HUDEP-2 (cell line): ENCODE results near the gene CRELD2.

Source experiments
- DNase-seq, 76 experiments: peaks; one replicate each; lab custom pipeline; 2025; ENCODE audit not compliant: unreplicated experiment in 76 of 76; lab: John Stamatoyannopoulos, UW

The CRELD2 gene

GRCh38 chr22:49917974-49918910, at the start of gene CRELD2, which contains the start of gene ALG12:
CRELD2 (plus strand) TSS chr22:49918634; CDS start chr22:49918770, 136 bp downstream.
ALG12 (minus strand) TSS chr22:49918438; CDS start chr22:49913765, 4,673 bp downstream.
- DNase-seq, result peak in 75 of 76 experiments; percentile 12 to 97 (median 93)

DNA sequence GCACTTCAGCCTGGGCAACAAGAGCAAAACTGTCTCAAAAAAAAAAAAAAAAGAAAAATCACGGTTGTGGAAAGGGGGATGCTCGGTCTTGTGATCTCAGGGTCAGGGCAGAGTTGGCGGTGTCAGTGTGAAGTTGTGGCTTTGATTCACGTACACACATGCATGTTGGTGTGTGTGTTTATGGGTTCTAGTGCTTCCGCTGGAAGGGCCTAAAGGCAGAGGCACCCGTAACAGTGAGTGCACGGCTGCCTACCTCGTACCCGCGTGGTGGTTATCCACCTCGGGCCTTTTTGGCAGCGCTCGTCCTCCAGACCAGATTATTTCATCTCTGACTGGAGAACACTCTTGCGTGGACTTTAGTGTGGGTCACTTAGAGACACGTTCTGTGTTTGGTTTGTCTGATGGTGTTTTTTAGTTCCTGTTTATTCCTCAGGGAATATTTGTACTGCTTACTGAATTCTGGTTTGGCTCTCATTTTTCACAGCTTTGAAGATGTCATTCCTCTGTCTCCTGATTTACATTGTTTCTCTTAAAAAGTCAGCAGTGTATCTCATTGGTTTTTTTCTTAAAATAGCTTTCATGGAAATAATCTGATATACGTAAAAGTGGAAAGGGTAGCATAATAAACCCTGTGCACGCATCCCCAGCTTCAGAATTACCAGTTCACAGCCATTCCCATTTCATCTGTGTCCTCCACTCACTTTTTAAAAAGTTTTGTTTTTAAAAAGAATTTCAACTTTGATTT, 49.2 kb upstream of the CRELD2 start:
- DNase-seq, result no peak

- no peak for DNase-seq
These were observed 48.4 kb upstream of the CRELD2 start for GRCh38 chr22:49869845-49870712.

GRCh38 chr22:49871482-49871881, 47.0 kb upstream of the CRELD2 start:
- no peak for DNase-seq

- no peak for DNase-seq
These were observed 46.1 kb upstream of the CRELD2 start for GRCh38 chr22:49872347-49872746.

DNA sequence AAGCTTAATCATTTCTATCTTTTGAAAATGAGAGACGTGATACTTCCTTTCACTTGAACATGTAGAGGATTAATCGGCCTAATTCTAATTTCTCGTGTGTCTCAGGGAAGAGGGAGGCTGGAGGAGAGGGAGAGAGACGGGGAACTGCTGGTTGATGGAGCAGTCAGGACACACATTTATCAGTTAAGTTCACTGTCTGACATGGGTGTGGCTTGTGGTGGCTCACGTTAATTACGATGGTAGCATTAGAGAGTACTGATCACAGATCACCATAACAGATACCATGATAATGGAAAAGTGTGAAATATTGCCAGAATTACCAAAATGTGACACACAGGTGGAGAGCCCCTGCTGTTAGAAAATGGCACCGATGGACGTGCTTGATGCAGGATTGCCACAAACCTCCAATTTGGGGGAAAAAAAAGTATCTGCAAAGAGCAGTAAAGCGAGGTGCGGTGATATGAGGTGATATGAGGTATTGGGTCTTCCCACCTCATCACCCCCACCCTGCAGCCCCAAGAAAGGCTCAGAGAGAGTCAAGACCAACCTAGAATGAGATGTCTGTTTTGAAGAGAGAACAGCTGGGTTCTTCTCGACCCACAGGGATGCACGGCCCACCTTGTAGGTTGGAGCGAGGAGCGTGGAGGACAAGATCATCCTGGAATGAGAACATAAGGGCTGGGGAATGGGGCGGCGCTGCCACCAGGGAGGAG, 45.0 kb upstream of the CRELD2 start:
- DNase-seq, result no peak

GRCh38 chr22:49877642-49878041, 40.8 kb upstream of the CRELD2 start:
- no peak for DNase-seq

DNA sequence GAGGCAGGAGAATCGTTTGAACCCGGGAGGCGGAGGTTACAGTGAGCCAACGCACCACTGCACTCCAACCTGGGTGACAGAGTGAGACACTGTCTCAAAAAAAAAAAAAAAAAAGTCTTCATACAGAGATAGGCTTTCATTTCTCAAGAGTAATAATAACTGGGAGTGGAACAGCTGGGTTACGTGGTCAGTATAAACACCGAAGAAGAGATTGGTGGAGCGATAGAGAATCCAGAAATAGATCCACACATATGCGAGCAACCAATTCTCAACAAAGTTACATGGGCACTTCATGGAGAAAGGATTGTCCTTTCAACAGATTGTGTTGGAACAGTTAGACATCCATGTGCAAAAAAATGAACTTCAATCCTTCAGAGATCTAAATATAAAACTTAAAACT, 40.2 kb upstream of the CRELD2 start:
- DNase-seq, result no peak

DNA sequence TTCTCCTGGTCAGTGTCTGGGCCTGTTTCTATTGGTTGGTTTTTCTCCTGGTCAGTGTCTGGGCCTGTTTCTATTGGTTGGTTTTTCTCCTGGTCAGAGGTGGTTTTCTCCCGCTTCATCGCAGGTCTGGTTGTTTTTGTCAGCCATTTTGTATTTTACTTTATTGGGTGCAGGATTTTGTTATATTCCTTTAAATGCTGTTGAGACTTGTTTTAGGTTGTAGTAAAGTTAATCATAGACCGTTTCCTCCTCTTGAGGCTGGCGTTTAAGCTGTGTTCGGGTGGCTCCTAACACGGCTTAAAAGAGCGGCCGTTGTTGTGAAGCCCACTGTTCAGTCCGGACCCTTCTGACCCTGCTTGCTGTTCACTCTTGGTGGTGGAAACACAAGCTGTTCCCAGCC, 38.6 kb upstream of the CRELD2 start:
- DNase-seq, result no peak

DNA sequence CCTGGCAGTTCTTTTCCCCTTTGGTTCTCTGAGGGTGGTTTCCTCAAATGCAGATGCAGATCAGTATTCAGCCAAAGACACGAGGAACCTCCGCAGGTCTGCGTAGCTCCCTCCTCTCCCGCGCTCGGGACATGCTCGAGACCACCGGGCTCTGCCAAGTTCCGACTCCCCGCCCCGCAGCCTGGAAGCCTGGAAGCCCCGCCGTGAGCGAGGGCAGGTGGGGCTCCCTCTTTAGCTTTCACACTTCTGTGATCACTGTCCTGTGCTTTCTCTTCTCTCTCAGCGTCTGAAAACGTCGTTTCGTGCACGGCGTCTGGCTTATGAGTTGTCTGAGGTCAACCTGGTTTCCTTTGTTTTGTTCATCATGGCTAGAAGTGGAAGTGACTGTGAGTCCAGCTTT, 38.2 kb upstream of the CRELD2 start:
- no peak for DNase-seq

DNA sequence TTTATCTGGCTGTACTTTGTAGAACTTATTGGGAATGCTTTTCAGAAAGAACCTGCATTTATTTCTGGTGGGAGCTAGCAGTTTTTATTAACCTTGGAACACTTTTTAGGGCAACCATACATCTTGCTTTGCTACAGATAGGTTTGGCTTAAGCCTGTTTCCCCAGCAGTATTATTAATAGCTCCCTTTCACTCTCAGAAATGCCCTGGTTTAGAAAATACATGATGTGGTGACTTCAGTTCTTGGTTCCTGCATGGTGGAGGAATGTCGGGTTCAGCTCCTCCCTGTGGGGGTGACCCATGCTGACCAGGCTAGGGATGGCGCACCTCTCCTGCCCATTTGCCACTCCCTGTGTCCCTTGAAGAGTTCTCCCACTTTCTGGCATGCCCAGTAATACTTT, 36.6 kb upstream of the CRELD2 start:
- DNase-seq, result no peak

DNA sequence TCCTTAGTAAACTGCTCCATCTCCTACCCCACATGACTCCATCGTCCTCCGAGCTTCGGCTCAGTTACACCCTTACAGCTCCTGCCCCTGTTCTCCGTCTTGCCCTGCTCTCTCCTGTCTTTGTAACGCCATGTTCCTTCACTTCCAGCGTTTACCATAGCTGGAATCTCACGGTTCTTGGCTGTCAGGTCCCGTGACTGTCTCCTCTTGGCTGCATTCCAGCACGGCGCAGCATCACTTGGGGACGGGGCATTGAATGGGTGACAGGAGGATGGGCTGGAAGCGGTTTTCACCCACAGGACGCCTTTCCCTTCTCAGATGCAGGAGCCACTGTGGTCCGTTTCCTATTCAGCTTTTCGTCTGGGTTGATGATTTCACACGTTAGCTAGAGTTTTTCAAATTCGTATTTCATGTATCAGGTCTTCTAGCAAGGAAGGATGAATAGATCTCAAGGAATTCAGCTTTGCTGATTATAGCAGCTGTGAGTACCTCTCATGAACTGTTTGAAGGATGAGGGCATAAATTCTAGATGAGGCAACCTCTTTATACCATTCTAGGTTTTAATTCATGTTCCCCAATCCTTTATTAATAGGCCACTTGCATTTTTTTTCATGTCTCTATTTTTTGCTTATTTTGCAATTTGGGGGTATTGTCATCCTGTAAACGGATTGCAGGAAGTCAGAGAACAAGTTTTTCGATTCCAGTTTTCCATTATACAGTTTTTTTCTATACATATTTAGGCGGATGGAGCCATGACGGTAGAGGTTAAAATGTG, 35.7 kb upstream of the CRELD2 start:
- no peak for DNase-seq

DNA sequence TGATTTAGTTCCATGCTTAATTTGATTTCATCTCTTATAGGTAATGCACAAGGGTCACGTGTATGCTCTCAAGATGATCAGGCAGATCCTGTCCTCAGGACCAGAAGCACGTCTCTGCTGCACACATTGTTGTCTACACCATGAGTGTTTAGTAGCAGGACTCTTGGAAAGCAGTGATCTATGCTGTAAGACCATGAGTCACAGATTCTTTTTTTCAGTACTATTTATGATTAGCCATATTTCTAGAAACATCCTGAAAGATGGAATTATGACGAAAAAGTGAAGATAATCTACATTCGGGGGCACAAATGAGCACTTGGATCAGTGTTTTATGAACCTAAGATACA, 35.2 kb upstream of the CRELD2 start:
- no peak for DNase-seq

DNA sequence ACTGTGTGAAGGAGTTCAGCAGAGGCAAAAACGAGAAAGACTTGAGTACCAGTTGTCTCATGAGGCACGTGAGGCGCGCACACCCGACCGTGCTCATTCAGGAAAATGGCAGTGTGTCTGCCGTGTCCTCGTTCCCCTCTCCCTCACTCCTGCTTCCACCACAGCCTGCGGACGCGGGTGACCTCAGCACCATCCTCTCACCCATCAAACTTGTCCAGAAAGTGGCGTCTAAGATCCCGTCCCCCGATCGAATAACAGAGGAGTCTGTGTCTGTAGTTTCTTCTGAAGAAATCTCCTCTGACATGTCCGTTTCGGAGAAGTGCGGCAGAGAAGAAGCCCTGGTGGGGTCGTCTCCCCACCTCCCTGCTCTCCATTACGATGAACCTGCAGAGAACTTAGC, 34.4 kb upstream of the CRELD2 start:
- DNase-seq, result no peak

GRCh38 chr22:49884503-49885260, 33.8 kb upstream of the CRELD2 start:
- DNase-seq, result no peak

GRCh38 chr22:49885281-49885680, 33.2 kb upstream of the CRELD2 start:
- no peak for DNase-seq

DNA sequence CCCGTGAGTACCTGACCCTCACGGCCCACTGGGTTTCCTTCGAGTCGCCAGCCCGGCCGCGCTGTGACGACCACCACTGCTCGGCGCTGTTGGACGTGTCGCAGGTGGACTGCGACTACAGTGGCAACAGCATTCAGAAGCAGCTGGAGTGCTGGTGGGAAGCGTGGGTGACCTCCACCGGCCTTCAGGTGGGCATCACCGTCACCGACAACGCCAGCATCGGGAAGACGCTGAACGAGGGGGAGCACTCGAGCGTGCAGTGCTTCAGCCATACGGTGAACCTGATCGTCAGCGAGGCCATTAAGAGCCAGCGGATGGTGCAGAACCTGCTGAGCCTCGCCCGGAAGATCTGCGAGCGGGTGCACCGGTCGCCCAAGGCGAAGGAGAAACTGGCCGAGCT, 32.6 kb upstream of the CRELD2 start:
- no peak for DNase-seq

GRCh38 chr22:49886346-49887063, 31.9 kb upstream of the CRELD2 start:
- DNase-seq, result no peak
